B cell (primary cell): ENCODE results near the gene ARHGEF7.

Experiments
- EZH2 ChIP-seq: IDR thresholded peaks from 2 replicates; pipeline ENCODE4 v1.6.1; 2012; ENCODE audit warnings: borderline replicate concordance, low read depth, mild to moderate bottlenecking, moderate library complexity, low read length; ENCODE audit not compliant: insufficient read depth, poor library complexity, severe bottlenecking
- TF ChIP-seq, protein P1 (sequence below): fragments of 200-600 bp; IDR thresholded peaks from one replicate; pipeline ENCODE4 v1.8.0; 2022; ENCODE audit warnings: antibody characterized with exemption, mild to moderate bottlenecking

DNA sequence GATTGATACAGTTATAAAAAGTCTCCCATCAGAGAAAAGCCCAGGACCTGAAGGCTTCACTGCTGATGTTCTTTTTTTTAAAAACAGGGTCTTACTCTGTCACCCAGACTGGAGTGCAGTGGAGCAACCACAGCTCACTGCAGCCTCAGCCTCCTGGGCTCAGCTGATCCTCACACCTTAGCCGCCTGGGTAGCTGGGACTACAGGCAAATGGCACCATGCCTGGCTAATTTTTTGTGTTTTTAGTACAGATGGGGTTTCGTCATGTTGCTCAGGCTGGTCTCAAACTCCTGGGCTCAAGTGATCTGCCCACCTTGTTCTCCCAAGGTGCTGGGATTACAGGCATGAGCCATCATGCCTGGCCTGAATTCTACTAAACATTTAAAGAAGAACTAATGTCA, 238.4 kb downstream of the ARHGEF7 start:
- TF ChIP-seq, protein P1, sequence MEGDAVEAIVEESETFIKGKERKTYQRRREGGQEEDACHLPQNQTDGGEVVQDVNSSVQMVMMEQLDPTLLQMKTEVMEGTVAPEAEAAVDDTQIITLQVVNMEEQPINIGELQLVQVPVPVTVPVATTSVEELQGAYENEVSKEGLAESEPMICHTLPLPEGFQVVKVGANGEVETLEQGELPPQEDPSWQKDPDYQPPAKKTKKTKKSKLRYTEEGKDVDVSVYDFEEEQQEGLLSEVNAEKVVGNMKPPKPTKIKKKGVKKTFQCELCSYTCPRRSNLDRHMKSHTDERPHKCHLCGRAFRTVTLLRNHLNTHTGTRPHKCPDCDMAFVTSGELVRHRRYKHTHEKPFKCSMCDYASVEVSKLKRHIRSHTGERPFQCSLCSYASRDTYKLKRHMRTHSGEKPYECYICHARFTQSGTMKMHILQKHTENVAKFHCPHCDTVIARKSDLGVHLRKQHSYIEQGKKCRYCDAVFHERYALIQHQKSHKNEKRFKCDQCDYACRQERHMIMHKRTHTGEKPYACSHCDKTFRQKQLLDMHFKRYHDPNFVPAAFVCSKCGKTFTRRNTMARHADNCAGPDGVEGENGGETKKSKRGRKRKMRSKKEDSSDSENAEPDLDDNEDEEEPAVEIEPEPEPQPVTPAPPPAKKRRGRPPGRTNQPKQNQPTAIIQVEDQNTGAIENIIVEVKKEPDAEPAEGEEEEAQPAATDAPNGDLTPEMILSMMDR, result no peak
- no peak for TF ChIP-seq EZH2
